Glomerular visceral epithelial cell (primary cell): Measurements from ENCODE around the gene CDCA5.

Experiments used
- DNase-seq: peaks from one replicate; pipeline ENCODE4 v3.0.0-alpha.2; 2016; ENCODE audit errors: extremely low spot score

CDCA5 gene

GRCh38 chr11:65045061-65045460 is 38.8 kb downstream of the CDCA5 start:
- DNase-seq = no peak

GRCh38 chr11:65043881-65044501 is 39.8 kb downstream of the CDCA5 start:
- no peak for DNase-seq

- DNase-seq = no peak
Measured at GRCh38 chr11:65042891-65043290, 40.9 kb downstream of the CDCA5 start.

GRCh38 chr11:65040847-65041622 is 42.8 kb downstream of the CDCA5 start, which contains the start of gene SAC3D1:
Gene SAC3D1 (plus strand): TSS chr11:65041210. CDS start chr11:65041293, 83 bp downstream.
- DNase-seq = peak; percentile 95

GRCh38 chr11:65040520-65040846 is 43.4 kb downstream of the CDCA5 start:
- DNase-seq = no peak

- no peak for DNase-seq
Measured at GRCh38 chr11:65036931-65037330, 46.9 kb downstream of the CDCA5 start.

- DNase-seq = no peak
Measured at GRCh38 chr11:65035579-65035978, 48.3 kb downstream of the CDCA5 start.

- no peak for DNase-seq
Measured at GRCh38 chr11:65034423-65034822, 49.4 kb downstream of the CDCA5 start.

- no peak for DNase-seq
Measured at GRCh38 chr11:65032216-65032615, 51.6 kb downstream of the CDCA5 start.
